Measurements from ENCODE around the gene RASSF1.

GRCh38 chr3:50358355-50358910 lies 17.8 kb upstream of the RASSF1 start:
- TF ChIP-seq CTCF (conservative IDR thresholded peaks at IDR 0.05; ENCODE audit: low read length) (no peak), EZH2phosphoT487 (IDR thresholded peaks at IDR 0.05; ENCODE audit: borderline replicate concordance) (no peak)

All from Loucy (cell line).